Subcutaneous adipose tissue (tissue), 4 donors: ENCODE measurements around the gene REEP3. TPM values are rescaled to one million over a fixed set of nuclear protein-coding genes. Genes with fewer than 3 reads are reported as not detected.

Experiments
- CTCF ChIP-seq: fragments of 450-650 bp; IDR thresholded peaks from one replicate; pipeline ENCODE4 v1.5.1; 2016; ENCODE audit warnings: low read depth, mild to moderate bottlenecking, control low read depth, antibody characterized with exemption, moderate library complexity
- total RNA-seq, 4 donors: library from RNA; depleted of rRNA; stranded (reverse); fragments of >200 nt; gene quantifications; one replicate each; pipeline ENCODE4 v1.1.0, GENCODE V29; 2016

Gene REEP3
- total RNA-seq, 4 donors from 2014 or later: 55.9 to 116 (median 61.4) TPM

- TF ChIP-seq CTCF: no peak
Measured at GRCh38 chr10:63539994-63540393, 18.8 kb downstream of the REEP3 start.

- TF ChIP-seq CTCF: no peak
Measured at GRCh38 chr10:63542835-63543575, 21.8 kb downstream of the REEP3 start.

- TF ChIP-seq CTCF: no peak
Measured at GRCh38 chr10:63543576-63543962, 22.4 kb downstream of the REEP3 start.

- no peak for TF ChIP-seq CTCF
Measured at GRCh38 chr10:63544418-63544817, 23.2 kb downstream of the REEP3 start.

- no peak for TF ChIP-seq CTCF
Measured at GRCh38 chr10:63547628-63548360, 26.6 kb downstream of the REEP3 start.

GRCh38 chr10:63548860-63549259, 27.7 kb downstream of the REEP3 start:
- TF ChIP-seq CTCF: no peak

- no peak for TF ChIP-seq CTCF
Measured at GRCh38 chr10:63549810-63550209, 28.6 kb downstream of the REEP3 start.
